BJ (cell line): ENCODE data around the gene CELF1. TPM values are rescaled to one million over a fixed set of nuclear protein-coding genes. Genes with fewer than 3 reads are reported as not detected.

Experiments
- CTCF ChIA-PET: fragments of 350-600 bp; formaldehyde crosslinking; extraction: SDS; loops from one replicate; lab custom pipeline; 2021; ENCODE audit warnings: antibody characterized with exemption, inconsistent platforms; lab: Yijun Ruan, JAX
- POLR2A ChIA-PET: fragments of 300-600 bp; sonication (Branson Sonifier 250); formaldehyde crosslinking; extraction: SDS; loops from one replicate; lab custom pipeline; 2021; ENCODE audit warnings: antibody characterized with exemption; lab: Charles Lee
- DNase-seq: peaks from one replicate; pipeline ENCODE4 v3.0.0-alpha.2; 2011; ENCODE audit warnings: low read depth
- H3K27me3 ChIP-seq: 2 replicates; pipeline ENCODE4 v1.6.0; 2011; ENCODE audit warnings: low read length; ENCODE audit not compliant: control insufficient read depth, insufficient read depth
- H3K36me3 ChIP-seq: 2 replicates; pipeline ENCODE4 v1.5.1; 2011; ENCODE audit warnings: low read length; ENCODE audit not compliant: control insufficient read depth, insufficient read depth
- H3K4me3 ChIP-seq: 2 replicates; pipeline ENCODE4 v1.5.1; 2011; ENCODE audit warnings: low read depth, mild to moderate bottlenecking, control low read depth, low read length
- CTCF ChIP-seq: IDR thresholded peaks from 2 replicates; pipeline ENCODE4 v1.5.1; 2011; ENCODE audit warnings: low read depth, mild to moderate bottlenecking, control low read depth, inconsistent platforms, low read length, moderate library complexity; ENCODE audit not compliant: insufficient read depth
- polyA plus RNA-seq: library from polyadenylated mRNA; depleted of rRNA; stranded (reverse); fragments of >200 nt; gene quantifications from 2 replicates; pipeline ENCODE4 v1.2.3, GENCODE V29; 2011

CELF1 gene
- polyA plus RNA-seq, 1 experiment: 73.5 TPM

GRCh38 chr11:47443028-47443700 lies 109.8 kb downstream of the CELF1 start:
- POLR2A ChIA-PET: no interaction called here
- no peak for TF ChIP-seq CTCF
- H3K27me3 ChIP-seq: no peaks in the 10 kb centered on the region
- CTCF ChIA-PET: interaction anchor here (0.7 to 2.5 kb wide), 4 partner anchors 10 to 174 kb away, joined by 3 to 20 read pairs (median 4); partner anchors contain the start of gene CELF1
- DNase-seq: no peak
- H3K36me3 ChIP-seq: peaks cover 1% of the 10 kb centered on the region; the same call in 1 of the 2 replicates
- H3K4me3 ChIP-seq: no peak overlapping the region

GRCh38 chr11:47442514-47442913 lies 110.4 kb downstream of the CELF1 start:
- POLR2A ChIA-PET: no interaction called here

GRCh38 chr11:47441421-47441820 lies 111.5 kb downstream of the CELF1 start:
- no peak for TF ChIP-seq CTCF
- Histone ChIP-seq H3K4me3 (no peak overlapping the region), H3K36me3 (no peaks in the 10 kb centered on the region), H3K27me3 (no peaks in the 10 kb centered on the region)
- no peak for DNase-seq
- POLR2A ChIA-PET: no interaction called here
- CTCF ChIA-PET: interaction anchor here (1.7 kb wide), 1 partner anchor 11 kb away, joined by 6 read pairs; no protein-coding TSS in a partner anchor

More at GRCh38 chr11:47442514-47442913, 110.4 kb downstream of the CELF1 start:
- no peak overlapping the region for H3K4me3 ChIP-seq
- no peak for DNase-seq
- TF ChIP-seq CTCF: no peak
- CTCF ChIA-PET: interaction anchor here (2.5 kb wide), 1 partner anchor 11 kb away, joined by 20 read pairs; no protein-coding TSS in a partner anchor
- H3K27me3 ChIP-seq: no peaks in the 10 kb centered on the region
- H3K36me3 ChIP-seq: no peaks in the 10 kb centered on the region; the same call in 1 of the 2 replicates

GRCh38 chr11:47440054-47440476 lies 112.9 kb downstream of the CELF1 start:
- POLR2A ChIA-PET: no interaction called here
- Histone ChIP-seq H3K36me3 (no peaks in the 10 kb centered on the region), H3K27me3 (no peaks in the 10 kb centered on the region), H3K4me3 (no peak overlapping the region)
- no peak for TF ChIP-seq CTCF
- no peak for DNase-seq
- CTCF ChIA-PET: interaction anchor here (1.7 kb wide), 1 partner anchor 12 kb away, joined by 6 read pairs; no protein-coding TSS in a partner anchor

GRCh38 chr11:47438721-47439120 lies 114.2 kb downstream of the CELF1 start:
- no peak for TF ChIP-seq CTCF
- POLR2A ChIA-PET: no interaction called here
- H3K27me3 ChIP-seq: no peaks in the 10 kb centered on the region
- H3K36me3 ChIP-seq: no peaks in the 10 kb centered on the region
- no peak for DNase-seq
- H3K4me3 ChIP-seq: no peak overlapping the region
- CTCF ChIA-PET: no interaction called here
